GM19023 (cell line): ENCODE data around the gene RILP.

Source experiments
- ATAC-seq: cut with Tn5 transposase; IDR thresholded peaks from one replicate; pipeline ENCODE4 v1.9.1; 2021; ENCODE audit warnings: mild to moderate bottlenecking, moderate library complexity; ENCODE audit not compliant: unreplicated experiment

RILP gene

DNA sequence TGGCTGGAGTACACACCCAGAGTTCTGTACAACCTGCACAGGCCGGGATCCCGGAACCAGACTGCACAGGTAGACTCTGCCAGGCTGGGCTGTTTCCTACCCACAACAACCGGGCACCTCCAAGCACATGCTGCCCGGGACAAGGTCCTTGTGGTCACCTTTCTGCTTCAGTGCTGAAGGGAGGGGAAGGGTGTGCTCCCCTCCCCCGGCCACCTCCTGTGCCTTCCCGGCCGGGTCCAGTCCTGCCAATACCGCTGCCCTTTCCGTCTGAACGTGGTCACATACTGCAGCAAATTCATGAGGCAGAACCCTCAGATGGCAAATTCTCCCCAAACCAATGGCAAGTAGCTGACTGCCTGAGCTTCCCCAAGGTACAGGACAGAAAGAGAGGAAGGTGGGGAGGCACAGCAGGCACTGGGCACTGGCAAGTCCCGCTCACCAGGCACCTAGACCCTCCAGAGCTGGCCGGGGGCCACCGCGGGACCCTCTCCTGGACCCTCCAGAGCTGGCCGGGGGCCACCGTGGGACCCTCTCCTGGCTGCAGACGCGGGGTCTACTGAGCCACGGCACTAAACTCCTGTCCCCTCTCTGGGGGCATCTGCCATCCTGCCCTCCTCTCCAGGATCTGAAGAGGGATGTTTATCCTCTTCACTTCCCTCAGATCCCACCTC, 43.9 kb downstream of the RILP start:
- ATAC-seq: no peak

DNA sequence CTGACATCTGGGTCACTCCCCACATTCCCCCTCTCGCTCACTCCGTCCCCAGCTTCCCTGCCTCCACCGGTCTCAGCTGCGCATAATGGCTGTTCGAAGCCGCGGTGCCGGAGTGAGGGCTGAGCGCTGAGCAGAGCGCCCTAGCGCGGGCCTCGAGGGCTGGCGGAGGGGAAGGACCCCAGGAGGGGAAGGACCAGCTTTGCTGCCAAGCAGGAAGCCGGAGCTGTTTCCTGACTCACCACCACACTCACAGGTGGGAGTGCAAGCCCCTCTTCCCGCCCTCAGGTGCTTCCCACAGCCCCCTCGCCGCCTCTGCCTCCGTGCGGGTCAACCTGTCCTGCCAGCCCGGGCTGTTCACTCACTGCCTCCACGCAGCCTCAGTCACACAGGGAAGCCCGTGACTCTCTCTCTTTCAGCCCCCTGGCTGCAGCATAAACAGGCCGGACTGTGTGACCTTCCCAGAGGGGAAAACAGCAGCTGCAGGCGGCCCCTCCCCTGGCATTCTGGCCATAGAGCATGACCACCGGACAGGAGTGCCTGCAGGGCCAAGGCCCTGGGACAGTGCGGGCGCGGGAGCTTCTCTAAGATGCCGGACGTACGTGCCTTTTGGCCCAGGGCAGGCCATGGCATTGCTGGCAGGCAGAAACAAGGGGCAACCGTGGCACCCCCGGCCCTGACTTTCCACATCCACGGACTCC, 44.7 kb downstream of the RILP start:
- ATAC-seq: no peak

DNA sequence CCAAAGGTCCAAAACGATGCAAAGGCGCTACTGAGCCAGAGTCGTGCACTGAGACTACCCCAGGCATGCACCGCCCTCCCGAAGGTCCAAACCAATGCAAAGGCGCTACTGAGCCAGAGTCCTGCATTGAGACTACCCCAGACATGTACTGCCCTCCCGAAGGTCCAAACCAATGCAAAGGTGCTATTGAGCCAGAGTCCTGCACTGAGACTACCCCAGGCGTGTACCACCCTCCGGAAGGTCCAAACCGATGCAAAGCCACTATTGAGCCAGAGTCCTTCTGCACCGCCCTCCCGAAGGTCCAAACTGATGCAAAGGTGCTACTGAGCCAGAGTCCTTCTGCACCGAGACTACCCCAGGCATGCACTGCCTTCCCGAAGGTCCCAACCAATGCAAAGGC, 48.1 kb downstream of the RILP start:
- ATAC-seq: no peak

DNA sequence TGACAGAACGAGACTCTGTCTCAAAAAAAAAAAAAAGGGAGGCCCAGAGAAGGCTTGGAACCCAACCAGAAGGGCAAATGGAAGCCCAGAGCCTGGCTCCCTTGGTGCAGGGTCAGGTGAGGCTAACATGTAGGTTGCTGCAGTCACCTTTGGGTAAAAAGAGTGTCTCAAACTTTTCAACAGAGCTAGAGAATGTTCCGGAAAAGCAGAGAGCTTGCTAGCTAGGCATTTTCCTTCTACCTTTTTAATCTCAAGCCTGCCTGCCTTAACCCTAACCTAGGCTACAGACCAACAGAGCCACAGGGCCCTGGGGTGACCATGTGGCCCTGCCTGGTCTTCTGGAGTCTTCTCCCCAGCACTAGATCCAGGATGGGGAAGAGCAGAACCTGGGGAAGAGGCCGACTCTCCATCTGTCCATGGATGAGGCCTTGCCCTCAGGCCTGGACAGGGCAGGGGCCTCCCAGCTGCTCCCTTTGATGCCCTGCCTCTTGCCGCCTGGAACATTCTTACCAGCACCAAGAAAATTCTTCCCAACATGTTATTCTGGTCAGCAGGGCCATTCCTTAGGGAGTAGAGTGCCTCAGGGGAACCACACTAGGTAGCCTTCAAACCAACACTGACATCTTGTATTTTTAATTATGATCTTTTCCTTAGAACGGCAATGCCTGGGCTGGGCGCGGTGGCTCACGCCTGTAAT, 51.1 kb downstream of the RILP start:
- no peak for ATAC-seq

DNA sequence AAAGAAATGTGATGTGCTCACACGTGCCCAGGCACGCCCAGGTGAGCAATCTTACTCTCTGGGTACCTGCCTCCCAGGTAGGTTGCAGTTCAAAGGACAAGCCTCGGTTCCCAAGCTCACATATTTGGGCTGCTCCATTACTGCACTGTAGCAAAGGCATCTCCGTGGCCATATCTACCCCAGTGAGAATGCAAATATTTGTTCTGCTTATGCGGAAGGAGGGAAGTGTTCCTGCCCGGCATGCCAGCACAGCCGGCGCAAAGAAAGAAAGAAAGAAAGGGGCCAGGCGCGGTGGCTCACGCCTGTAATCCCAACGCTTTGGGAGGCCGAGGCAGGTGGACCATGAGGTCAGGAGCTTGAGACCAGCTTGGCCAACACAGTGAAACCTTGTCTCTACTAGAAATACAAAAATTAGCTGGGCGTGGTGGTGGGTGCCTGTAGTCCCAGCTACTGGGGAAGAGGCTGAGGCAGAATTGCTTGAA, 51.8 kb downstream of the RILP start:
- ATAC-seq: no peak
